ENCODE data around the gene SYT2.
"Not testable (repeated sequence)": the region's sequence is repeated elsewhere in the genome, so short reads cannot be mapped to it uniquely, and the experiment has no call there.

DNA sequence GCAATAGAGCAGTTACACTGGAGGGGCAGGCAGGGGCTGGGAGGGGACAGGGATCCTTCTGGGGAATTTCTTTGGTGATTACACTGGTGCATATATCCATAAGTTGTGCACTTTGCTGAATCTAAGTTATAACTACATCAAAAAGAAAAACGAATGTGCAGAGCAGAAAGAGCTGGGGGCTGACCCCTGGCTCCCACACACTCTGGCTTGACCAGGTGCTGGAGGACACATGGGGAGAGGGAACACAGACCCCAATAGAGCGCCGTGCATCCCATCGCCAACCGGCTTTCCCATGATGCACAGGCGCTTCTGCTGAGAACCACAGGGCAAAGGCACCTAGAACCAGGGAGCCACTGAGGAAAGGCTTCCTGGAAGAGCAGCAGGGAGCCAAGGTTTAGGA lies 80.2 kb downstream of the SYT2 start:
- not testable (repeated sequence) for TF ChIP-seq CTCF, POLR2A (IDR thresholded peaks at IDR 0.05)
